ENCODE results near the gene TEX13A.
"Not testable (repeated sequence)": the region's sequence is repeated elsewhere in the genome, so short reads cannot be mapped to it uniquely, and the experiment has no call there.

TEX13A gene

GRCh38 chrX:105220636-105221035, at the start of gene TEX13A:
TEX13A (minus strand) TSS chrX:105220694; CDS start chrX:105220397, 297 bp downstream.
- no peak for DNase-seq

- no peak for DNase-seq
Observed at GRCh38 chrX:105269386-105269785, 48.9 kb upstream of the TEX13A start.

- no peak for DNase-seq
Observed at GRCh38 chrX:105267167-105267566, 46.7 kb upstream of the TEX13A start.

- no peak for DNase-seq
Observed at GRCh38 chrX:105266456-105266855, 46.0 kb upstream of the TEX13A start.

- no peak for DNase-seq
Observed at GRCh38 chrX:105265093-105265492, 44.6 kb upstream of the TEX13A start.

- DNase-seq, result no peak
Observed at GRCh38 chrX:105263801-105264200, 43.3 kb upstream of the TEX13A start.

GRCh38 chrX:105263171-105263570, 42.7 kb upstream of the TEX13A start:
- no peak for DNase-seq

GRCh38 chrX:105260291-105261043, 40.0 kb upstream of the TEX13A start:
- DNase-seq, result no peak

- no peak for DNase-seq
Observed at GRCh38 chrX:105241056-105241455, 20.6 kb upstream of the TEX13A start.

GRCh38 chrX:105237407-105237806, 16.9 kb upstream of the TEX13A start:
- not testable (repeated sequence) for DNase-seq

GRCh38 chrX:105229146-105229545, 8.7 kb upstream of the TEX13A start:
- no peak for DNase-seq

GRCh38 chrX:105228602-105229001, 8.1 kb upstream of the TEX13A start:
- DNase-seq, result no peak

GRCh38 chrX:105226499-105226898, 6.0 kb upstream of the TEX13A start:
- no peak for DNase-seq

- no peak for DNase-seq
Observed at GRCh38 chrX:105221374-105221773, 880 bp upstream of the TEX13A start.

GRCh38 chrX:105219454-105220401, 766 bp downstream of the TEX13A start:
- DNase-seq, result no peak

GRCh38 chrX:105211066-105211575, 9.4 kb downstream of the TEX13A start:
- DNase-seq, result no peak

GRCh38 chrX:105210258-105210657, 10.2 kb downstream of the TEX13A start:
- no peak for DNase-seq

GRCh38 chrX:105209406-105209805, 11.1 kb downstream of the TEX13A start:
- DNase-seq, result no peak

GRCh38 chrX:105191878-105192277, 28.6 kb downstream of the TEX13A start:
- DNase-seq, result no peak

GRCh38 chrX:105190252-105190853, 30.1 kb downstream of the TEX13A start:
- no peak for DNase-seq

- no peak for DNase-seq
Observed at GRCh38 chrX:105189093-105189492, 31.4 kb downstream of the TEX13A start.

GRCh38 chrX:105179644-105180043, 40.9 kb downstream of the TEX13A start:
- DNase-seq, result no peak

- DNase-seq, result no peak
Observed at GRCh38 chrX:105173071-105173470, 47.4 kb downstream of the TEX13A start.
